Measurements from ENCODE around the gene HPCA.

HPCA gene

DNA sequence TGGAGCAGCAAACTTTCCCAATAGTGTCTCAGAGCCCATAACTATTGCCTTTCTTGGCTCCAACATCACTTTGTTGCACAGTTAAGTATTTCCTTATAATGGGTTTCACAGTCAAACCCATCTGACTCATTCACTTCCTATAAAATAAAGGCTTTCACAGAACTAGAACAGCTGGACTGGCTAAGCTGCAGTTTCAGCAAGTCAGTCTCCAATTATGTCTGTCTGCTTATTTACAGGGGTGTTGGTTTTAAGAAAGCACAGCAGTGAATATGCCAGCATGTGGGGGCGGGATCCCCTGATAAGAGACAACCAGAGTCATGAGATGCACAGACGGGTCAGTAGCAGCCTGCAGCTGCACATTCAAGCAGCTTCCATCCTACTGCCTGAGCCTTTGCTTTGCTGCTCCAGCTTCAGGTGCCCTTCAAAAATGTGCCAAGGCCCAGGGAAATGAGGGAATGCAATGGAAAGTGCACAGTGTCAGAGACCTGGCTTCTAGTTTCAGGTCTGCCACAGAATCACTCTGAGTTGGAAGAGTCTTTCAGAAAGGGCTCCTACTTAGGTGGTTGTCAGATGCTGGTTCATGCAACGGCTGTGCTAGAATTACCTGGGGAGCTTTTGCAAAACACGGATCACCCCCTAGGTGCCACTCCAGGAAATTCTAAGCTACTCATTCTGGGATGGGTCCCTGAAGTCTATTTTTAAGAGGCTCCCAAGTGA, 53.5 kb downstream of the HPCA start:
- DNase-seq, result no peak

DNA sequence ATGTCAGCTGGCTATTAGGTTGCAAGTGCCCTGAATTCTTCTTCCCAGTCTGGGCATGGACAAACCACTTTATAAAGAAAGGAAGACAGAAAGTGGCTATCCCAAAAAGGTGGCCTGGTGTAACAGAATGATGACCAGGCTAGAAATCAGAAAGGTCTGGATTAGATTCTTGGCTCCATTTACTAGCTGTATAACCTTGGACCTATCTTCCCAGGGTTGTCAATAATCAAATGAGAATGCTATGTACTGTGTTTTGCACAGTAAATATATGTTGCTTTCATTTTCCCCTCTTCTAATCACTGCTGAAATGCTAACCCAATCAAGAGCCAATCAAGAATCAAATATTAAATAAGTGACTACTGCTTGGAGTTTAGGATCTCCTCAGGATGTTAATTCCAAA, 57.9 kb downstream of the HPCA start:
- no peak for DNase-seq

All from stimulated activated CD4-positive, alpha-beta T cell treated with anti-CD3 and anti-CD28 coated beads, Interleukin-2, amount 100 ng/mL, for 24 hours (primary cell).